Stimulated activated CD4-positive, alpha-beta T cell treated with anti-CD3 and anti-CD28 coated beads, Interleukin-12 subunit alpha, Interleukin-12 subunit beta, amount 100 ng/mL, for 24 hours (primary cell): ENCODE measurements around the gene CDC5L.
"Not testable (repeated sequence)": the region's sequence is repeated elsewhere in the genome, so short reads cannot be mapped to it uniquely, and the experiment has no call there.

Experiments used
- DNase-seq, 2 experiments: peaks; one replicate each; pipeline ENCODE4 v3.0.0-alpha.2; 2020; ENCODE audit warnings: low read depth in 2 of 2

The CDC5L gene

DNA sequence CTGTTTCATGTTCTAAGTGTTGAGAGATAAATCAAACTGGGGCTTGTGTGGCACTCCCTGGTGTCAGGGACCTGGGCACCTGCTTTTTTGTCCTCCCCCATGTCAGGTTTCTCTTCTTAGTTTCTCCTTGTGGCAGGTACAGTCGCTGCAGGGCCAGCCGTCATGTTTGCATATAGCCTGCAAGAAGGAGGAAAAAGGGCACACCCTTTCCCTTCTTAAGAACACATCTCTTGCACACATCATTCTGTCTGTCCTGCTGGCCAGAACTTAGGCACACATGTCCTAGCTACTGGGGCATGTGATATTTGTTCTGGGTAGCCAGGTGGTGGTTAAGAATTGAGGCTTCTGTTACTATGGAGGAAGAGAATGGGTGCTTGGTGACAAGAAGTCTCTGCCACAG is 27.9 kb downstream of the CDC5L start:
- no peak for DNase-seq

DNA sequence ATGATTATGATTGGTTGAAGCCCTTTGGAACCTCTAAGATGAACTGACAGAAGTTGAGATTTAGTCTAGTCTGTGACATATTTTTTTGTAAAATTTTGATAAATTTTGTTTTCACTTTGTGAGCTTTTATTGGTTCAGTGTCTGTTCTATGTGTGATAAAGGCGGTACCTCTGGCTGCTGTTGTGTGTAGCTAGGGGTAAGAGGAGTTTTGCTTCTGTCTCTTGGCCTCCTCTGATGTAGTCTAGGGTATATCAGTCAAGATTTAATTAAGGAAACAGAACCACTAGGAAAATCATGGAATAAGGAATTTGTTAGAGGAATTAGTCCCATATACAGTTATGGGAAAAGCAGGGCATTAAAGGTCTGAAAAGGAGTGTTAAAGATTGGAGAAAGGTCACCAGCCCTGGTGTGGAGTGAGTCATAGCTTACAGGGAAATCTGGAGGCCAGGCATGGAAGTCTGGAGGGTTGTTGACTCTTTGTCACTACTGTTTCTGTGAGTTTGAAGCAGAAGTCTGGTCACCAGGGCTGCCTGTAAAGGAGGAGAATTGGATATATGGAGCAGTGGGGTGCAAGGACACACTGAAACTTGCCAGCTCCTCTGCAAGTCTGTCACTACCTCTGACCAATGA is 28.5 kb downstream of the CDC5L start:
- no peak for DNase-seq

DNA sequence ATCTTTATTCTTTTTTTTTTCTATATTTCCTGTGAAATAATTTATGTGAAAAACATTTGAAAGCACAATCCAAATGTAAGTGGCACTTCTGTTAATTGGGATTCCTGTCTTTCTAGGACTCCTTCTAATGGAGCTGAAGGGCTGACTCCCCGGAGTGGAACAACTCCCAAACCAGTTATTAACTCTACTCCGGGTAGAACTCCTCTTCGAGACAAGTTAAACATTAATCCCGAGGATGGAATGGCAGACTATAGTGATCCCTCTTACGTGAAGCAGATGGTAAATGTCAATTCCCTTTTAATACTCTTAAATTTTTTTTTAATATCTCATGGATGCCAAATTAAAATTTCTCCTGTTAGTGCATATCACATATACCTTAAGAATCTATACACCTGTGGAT is 35.0 kb downstream of the CDC5L start:
- no peak for DNase-seq

DNA sequence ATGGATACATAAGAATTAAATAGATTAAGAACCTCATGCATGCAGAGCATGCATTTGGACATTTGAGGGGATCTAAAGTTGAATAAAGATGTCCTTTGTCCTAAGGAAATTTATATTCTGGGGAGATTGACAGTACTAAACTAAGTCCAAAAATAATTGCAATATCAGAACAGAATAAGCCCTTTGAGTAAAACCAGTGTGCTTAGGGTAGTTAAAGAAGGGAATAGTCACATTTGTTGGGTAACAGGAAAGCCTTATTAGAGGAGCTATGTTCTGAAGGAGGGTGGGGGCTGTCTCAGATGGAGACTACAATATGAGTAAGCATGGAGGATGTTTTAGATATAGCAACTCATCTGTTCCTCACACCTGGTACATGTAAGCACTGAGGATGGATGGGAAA is 35.8 kb downstream of the CDC5L start:
- DNase-seq = no peak

DNA sequence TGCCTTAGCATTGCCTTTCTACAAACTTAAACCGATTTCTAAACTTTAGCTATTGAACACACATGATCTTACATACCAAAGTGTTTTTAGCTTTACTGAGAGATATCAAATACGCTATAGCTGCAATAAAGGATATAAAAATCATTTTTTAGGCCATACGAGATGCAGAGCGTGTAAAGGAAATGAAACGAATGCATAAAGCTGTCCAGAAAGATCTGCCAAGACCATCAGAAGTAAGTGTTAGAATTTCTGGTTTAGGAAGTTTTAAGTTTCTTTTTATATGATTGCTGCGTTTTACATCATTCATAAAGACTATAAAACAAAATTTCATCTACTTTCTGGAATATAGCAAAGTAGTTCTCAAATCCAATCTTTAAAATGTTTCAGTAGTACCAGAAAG is 38.4 kb downstream of the CDC5L start:
- DNase-seq = no peak

DNA sequence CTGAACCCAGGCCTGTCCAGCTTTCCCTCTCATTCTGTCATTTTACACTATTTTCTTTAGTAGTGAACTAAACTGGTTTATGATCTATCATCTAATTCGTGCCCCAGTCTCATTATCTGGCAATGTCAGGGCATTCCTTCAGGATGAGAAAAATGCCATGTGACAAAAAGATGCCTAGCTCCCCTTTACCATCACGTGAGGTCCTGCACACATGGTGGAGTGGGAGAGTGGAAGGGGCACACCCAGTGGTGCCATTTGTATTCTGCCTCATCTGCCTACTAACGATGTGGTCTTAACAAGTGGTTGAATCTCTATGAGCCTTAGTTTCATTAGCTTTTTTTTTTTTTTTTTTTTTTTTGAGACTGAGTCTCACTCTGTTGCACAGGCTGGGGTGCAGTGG is 41.2 kb downstream of the CDC5L start:
- DNase-seq = no peak

DNA sequence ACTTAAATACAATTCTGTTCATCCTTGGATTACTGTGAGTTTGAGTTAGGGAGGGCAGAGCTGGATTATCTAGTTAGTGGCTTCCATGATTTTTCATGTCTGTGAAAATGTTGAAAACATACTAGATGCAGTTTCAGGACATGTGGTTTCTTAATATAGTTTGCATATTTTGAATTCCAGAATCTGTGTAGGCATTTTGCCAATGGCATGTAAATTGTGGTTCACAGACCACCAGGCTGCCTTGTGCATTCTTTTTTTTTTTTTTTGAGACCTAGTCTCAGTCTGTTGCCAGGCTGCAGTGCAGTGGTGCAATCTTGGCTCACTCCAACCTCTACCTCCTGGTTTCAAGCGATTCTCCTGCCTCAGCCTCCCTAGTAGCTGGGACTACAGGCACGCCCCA is 42.8 kb downstream of the CDC5L start:
- no peak for DNase-seq

DNA sequence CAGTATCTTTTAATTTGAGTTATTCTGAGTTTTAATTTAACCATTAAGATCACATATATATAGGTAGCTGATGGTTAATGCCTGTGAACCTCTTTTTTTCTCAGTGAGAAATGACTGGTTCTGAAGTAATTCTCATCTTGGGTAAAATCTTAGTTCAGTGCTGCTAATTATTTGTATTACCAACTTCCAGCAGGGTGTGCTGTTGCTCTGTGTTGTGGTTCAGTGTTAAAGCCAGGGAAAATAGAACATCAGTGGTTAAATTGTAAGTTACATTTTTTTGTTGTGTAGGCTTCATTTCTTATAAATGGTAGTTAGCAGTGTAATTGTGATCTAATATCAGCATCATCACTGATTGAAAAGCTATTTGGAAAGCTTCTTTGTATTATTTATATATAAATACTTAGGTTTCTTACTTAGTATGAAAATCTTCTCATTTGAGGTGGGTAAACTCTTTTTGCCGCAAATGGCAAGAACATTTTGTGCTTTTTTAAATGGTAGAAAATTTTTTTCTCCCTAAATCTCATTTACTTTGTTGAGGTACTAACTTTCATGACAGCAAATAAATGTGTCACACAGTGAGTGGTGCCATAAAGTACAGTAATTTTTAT is 43.7 kb downstream of the CDC5L start:
- peak in 1 of 2 experiments; percentile 11 for DNase-seq

DNA sequence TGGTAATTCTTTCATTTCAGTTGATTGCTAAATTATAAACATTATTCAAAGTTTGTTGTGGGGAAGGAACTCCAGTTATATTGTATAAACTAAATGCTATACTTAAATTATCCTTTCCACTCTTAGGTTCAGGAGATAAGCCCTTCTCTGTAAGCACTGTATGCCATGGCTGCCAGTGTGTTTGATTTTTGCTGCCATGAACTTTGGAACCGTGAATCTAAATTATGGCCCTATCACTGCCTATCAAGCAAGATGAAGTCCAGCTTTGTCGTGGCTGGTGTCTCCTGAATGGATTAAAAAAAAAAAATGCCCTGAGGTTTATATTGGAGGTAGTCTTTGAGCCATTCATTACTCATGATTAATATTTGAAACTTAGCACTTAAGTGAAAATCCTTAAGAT is 44.7 kb downstream of the CDC5L start:
- DNase-seq = no peak

DNA sequence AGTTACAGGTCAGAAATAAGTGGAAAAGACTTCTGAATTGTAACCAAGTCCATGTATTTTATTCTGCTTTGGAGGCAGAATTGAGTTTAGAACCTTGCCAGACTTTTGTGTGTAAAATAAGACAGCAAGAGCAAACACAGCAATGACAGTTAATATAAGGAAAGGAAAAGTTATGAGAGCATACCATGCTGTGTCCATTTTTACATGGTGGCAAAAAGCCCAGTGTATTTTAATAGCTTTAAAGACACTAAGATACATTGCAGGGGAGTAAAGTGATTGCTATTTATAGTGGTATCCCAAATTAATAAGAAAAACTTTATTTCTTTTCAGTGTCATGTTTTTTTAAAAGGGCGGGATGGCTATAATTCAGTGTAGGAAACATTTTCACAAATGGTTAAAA is 45.2 kb downstream of the CDC5L start:
- DNase-seq = no peak

DNA sequence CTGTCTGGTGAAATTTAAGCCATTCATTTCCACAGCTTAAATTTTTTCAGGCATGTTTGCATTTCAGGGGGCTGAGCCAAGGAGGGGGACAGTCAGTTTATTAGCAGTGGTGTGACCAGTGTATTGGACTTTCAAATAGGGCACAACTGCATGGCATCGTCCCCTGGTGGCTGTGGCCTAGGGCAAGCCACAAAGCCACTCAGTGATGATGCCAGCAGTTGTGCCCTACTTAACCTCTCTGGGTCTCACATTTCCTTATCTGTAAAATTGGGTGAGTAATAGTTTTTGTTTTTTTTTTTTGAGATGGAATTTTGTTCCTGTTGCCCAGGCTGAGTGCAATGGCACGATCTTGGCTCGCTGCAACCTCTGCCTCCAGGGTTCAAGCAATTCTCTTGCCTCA is 48.0 kb downstream of the CDC5L start:
- no peak for DNase-seq

DNA sequence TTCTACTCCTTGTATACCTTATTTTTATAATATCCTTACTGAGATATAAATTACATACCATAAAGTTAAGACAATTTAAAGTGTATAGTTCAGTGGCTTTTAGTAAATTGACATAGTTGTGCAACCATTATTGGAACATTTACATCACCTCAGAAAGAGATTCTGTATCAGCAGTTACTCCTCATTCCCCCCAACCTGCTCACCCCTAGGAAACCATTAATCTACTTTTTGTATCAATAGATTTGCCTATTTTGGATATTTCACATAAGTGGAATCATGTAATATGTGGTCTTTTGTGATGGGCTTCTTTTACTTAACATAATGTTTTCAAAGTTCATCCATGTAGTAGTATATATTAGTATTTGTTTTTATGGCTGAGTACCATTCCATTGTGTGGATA is 51.3 kb downstream of the CDC5L start:
- DNase-seq = no peak

DNA sequence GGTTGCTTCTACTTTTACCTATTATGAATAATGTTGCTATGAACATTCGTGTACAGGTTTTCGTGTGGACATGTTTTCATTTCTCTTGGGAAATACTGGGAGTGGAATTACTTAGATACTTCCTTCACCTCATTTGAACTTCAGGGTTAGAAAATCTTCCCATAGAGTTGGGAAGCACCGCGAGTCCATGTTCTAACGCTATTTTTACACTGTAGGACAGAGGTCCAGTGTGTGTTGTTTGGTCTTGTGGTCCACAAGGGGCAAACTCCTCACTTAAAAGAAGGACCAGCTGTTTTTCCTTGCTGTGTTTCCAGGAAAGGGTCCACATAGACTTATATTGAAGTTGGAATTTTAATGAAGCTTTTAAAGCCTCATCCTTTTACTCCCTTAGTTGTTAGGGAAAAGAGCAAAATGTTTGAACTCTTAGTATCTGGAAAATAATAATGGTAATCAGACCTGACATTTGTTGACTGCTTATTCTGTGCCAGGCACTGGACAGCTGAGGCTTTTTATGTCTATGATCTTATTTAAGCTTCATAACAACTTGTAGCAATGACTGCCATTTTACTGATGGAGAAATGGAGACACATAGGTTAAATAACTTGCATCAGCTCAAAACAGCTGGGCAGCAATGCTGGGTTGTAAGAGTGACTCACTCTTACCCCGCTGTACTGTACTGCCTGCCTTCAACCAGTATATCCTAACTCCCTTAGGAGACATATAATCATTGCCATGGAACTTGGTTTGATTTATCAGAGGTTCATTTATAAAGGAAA is 52.0 kb downstream of the CDC5L start:
- no peak for DNase-seq

DNA sequence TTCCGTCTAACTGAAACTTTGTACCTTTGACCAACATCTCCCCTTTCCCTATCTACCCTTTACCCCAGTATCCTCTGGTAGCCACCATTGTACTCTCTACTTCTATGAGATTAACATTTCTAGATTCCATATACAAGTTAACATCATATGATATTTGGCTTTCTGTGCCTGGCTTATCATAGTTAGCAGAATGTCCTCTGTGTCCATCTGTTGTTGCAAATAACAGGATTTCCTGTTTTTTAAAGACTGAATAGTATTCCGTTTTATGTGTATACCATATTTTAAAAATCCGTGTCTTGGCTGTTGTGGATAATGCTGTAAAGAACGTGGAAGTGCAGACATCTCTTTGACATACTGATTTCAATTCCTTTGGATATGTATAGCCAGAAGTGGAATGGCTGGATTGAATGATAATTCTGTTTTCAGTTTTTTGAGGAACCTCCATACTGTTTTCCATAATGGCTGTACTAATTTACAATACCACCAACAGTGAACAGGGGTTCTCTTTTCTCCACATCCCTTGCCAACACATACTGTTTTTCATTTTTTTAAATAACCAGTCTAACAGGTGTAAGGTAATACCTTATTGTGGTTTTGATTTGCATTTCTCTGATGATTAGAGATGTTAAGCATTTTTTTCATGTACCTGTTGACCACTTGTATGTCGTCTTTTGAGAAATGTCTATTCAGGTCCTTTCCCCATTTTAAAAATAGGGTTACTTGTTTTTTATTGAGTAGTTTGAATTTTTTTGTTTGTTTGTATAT is 53.8 kb downstream of the CDC5L start:
- DNase-seq = no peak

DNA sequence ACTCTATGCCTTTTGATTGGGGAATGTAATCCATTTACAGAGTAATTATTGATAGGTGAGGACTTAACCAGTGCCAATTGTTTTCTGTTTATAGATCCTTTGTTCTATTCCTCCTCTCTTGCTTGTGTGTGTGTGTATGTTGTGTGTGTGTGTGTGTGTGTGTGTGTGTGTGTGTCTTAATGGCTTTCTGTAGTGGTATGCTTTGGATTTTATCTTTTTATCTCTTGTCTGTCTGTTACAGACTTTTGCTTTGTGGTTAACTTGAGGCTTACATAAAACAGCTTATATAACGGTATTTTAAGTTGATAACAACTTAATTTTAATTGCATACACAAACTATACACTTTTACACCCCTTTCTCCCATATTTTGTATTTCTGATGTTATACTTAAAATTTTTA is 54.7 kb downstream of the CDC5L start:
- no peak for DNase-seq

DNA sequence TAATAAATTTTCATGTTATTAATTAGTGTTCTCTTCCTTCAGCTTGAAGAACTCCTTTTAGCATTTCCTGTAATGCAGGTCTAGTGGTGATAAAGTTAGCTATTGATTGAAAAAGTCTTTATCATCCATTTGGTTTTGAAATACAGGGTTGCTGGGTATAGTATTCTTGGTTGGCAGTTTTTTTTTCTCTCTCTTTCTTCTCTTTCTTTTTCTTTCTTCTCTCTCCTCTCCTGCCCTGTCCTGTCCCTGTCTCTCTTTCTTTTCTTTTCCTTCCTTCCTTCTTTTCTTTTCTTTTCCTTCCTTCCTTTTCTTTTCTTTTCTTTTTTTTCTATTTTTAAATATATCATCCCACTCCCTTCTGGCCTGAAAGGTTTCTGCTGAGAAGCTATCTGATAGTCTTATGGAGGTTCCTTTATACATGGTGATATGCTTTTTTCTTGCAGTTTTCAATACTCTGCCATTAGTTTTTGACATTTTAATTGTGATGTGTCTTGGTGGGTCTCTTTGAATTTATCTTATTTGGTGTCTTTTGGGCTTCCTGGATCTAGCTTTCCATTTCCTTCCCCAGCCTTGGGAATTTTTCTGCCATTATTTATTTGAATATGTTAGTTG is 55.4 kb downstream of the CDC5L start:
- DNase-seq = no peak

DNA sequence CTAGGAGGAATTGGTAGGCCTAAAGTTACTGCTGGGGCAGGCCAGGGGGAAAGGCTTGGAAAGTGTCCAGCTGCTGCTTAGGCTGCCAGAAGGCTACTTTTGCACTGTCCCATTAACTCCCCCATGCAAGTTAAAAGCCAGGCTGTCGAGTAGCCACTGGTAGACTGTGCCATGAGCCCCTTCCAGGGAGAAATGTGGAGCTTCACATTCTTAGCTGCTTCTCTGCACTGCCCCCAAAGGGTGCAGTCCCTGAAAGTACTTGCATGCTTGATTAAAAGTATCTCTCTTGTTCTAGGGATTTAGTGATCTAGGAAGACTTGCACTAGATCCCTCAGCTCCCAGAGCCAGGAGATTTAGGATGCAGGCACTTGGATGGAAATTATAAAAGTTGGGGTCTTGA is 57.3 kb downstream of the CDC5L start:
- DNase-seq = no peak

DNA sequence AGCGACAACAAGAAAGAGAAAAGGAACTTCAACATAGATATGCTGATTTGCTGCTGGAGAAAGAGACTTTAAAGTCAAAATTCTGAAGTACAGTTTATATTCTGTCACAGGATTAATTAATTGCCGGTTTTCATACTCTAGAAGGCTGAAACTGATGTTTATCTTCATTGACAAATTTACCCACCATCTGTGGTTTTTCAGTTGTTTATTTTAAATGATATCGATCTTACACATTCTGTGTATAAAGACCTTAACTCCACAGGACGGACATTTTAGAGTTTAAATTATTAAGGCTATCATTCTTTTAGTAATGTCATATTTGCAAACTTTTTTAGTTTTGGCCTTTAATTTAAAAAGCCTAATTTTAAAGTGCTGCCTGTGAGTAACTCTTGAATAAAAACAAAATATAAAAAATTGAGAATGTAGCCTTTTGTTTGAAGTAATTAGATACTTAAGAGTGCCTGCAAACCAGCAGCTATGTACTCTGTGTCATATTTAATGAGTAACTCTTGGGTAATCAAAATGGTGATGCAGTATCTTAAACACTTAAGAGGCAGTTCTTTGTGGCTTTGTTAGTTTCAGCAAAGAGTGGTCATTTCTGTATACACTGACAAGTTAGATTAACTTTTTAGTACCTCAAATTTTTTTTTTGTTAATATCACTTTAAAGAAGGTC is 59.3 kb downstream of the CDC5L start:
- no peak for DNase-seq

DNA sequence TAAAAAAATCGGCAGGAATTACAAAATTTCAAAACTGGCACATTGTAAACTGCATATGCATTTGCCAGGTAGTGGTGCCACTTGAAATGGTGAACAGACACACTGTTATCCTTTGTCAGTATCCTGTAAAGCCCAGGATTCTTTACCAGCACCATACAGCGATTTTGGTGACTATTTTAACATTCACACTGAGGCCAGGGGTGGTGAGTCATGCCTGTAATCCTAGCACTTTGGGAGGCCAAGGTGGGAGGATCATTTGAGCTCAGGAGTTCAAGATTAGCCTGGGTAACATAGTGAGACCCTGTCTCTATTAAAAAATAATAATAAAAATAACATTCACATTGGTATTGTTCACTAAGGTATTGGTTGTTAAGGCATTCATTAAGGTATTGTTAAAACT is 61.7 kb downstream of the CDC5L start:
- not testable (repeated sequence) for DNase-seq

DNA sequence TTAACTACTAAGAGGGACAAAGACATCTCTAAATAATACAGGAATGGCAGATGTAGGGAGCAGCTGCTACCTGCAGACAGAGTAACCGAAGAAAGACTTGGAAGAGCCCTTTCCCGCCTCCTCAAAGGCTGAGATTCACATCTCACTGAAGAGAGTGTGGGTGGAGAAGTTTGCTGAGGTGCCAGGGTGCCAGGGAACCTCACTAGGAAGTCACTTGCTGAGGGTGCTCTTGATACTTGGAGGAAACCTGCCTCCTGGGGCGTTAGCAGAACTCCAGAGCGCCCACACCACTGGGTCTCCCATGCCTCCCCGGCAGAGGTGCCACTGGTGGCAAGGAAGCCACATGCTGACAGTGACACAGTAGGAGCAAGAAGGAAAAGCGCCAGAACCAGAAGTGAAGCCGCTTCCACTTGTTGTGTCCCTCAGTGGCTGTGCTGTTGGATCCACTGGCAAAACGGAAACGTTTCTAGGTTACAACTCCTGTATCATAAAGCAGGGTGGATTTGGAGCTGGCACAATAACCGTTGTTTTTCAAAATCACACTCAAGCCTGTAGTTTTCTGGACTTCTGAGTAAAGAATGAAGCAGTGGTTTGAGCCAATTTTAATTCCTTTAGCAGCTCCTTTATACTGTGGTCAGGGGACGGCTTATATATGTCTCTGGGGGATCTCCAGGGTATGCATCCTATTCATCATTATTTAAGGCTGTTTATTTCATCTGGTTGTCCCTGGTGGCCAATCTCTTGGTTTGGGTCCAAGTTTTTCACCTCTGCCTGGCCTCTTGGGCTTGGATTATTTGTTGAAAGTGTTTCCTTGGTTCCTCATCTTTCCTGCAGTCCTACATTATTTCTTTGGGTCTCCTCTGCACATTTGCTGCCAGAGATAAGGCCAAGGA is 64.5 kb downstream of the CDC5L start:
- no peak for DNase-seq

DNA sequence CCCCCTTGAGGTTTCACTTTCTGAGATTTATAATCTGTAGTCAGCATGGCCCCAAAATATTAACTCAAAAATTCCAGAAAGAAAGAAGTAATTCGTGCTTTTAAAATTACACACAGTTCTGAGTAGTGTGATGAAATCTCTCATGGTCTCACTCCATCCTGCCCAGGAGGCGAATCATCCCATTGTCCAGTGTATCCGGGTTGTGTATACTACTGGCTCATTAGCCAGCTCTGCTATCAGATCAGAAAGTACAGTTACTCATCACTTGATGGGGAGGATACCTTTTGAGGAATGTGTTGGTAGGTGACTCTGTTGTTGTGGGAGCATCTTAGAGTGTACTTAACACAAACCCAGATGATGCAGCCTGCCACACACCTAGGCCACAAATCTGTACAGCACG is 65.2 kb downstream of the CDC5L start:
- no peak for DNase-seq
